ENCODE results near the gene TRMU.

- no peak for TF ChIP-seq EZH2 (IDR thresholded peaks at IDR 0.05)
- TF ChIP-seq CTCF (IDR thresholded peaks at IDR 0.05) = no peak
- TF ChIP-seq EZH2phosphoT487 (IDR thresholded peaks at IDR 0.05) = no peak
These were observed 36.4 kb upstream of the TRMU start for GRCh38 chr22:46299101-46299500.

All from neural progenitor cell (in vitro differentiated cells).